NB4 (cell line): Measurements from ENCODE around the gene PRIMPOL.

Experiments
- DNase-seq: peaks from one replicate; pipeline ENCODE4 v3.0.0; 2010; ENCODE audit warnings: low read depth
- H3K4me3 ChIP-seq: one replicate; pipeline ENCODE4 v1.5.1; 2011; ENCODE audit warnings: mild to moderate bottlenecking, low read depth, low read length, moderate library complexity
- MYC ChIP-seq: IDR thresholded peaks from 2 replicates; pipeline ENCODE4 v1.6.1; 2011; ENCODE audit warnings: low read depth, low read length
- POLR2A ChIP-seq: IDR thresholded peaks from 2 replicates; pipeline ENCODE4 v1.6.1; 2011; ENCODE audit warnings: mild to moderate bottlenecking; ENCODE audit not compliant: insufficient read length; ENCODE audit errors: extremely low read depth
- TF ChIP-seq, protein P1 (sequence below): IDR thresholded peaks from 2 replicates; pipeline ENCODE4 v1.6.1; 2011; ENCODE audit warnings: low read depth, low read length
- TF ChIP-seq, protein P2 (sequence below): IDR thresholded peaks from one replicate; pipeline ENCODE4 v1.5.1; 2012; ENCODE audit warnings: low read depth, low read length

PRIMPOL gene

DNA sequence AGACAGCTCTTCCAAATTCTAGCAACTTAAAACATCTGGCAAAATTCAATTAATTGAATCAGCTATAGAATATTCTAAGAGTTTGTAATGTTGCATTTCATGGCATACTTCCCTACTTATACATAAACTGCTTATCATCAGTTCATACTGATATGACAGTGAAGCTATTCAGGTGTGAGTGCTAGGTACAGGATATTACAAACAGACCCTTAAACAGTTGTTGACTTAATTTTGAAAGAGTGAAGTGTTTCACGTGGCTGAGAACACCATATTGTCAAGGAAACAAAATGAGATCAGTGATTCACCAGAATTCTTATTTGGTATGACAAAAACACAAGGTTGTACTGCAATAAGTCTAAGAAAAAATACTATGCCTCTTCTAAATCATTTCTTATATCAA, 56.9 kb downstream of the PRIMPOL start:
- DNase-seq: no peak
- no peak overlapping the region for H3K4me3 ChIP-seq
- TF ChIP-seq, protein P1, sequence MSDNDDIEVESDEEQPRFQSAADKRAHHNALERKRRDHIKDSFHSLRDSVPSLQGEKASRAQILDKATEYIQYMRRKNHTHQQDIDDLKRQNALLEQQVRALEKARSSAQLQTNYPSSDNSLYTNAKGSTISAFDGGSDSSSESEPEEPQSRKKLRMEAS: no peak
- TF ChIP-seq, protein P2, sequence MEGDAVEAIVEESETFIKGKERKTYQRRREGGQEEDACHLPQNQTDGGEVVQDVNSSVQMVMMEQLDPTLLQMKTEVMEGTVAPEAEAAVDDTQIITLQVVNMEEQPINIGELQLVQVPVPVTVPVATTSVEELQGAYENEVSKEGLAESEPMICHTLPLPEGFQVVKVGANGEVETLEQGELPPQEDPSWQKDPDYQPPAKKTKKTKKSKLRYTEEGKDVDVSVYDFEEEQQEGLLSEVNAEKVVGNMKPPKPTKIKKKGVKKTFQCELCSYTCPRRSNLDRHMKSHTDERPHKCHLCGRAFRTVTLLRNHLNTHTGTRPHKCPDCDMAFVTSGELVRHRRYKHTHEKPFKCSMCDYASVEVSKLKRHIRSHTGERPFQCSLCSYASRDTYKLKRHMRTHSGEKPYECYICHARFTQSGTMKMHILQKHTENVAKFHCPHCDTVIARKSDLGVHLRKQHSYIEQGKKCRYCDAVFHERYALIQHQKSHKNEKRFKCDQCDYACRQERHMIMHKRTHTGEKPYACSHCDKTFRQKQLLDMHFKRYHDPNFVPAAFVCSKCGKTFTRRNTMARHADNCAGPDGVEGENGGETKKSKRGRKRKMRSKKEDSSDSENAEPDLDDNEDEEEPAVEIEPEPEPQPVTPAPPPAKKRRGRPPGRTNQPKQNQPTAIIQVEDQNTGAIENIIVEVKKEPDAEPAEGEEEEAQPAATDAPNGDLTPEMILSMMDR: no peak
- no peak for TF ChIP-seq MYC
- TF ChIP-seq POLR2A: no peak

DNA sequence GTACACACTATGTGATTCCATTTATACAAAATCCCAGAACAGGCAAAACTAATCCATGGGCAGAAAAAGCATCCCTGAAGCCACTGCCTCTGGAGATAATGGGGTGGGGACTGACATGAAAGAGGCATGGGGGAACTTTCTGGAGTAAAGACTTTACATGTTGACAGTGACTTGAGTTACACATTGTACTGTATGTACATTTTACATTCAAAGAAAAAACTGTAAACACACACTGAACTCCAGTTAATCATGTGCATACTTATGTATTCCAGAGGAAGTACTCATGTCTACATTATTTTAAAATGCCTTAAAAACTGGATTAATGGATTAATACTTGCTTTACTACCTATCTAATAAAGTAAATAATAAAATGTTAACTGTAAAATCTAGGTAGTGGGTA, 62.8 kb downstream of the PRIMPOL start:
- no peak for DNase-seq
- TF ChIP-seq MYC (no peak), POLR2A (no peak)
- TF ChIP-seq, protein P1: no peak
- TF ChIP-seq, protein P2: no peak
- no peak overlapping the region for H3K4me3 ChIP-seq

DNA sequence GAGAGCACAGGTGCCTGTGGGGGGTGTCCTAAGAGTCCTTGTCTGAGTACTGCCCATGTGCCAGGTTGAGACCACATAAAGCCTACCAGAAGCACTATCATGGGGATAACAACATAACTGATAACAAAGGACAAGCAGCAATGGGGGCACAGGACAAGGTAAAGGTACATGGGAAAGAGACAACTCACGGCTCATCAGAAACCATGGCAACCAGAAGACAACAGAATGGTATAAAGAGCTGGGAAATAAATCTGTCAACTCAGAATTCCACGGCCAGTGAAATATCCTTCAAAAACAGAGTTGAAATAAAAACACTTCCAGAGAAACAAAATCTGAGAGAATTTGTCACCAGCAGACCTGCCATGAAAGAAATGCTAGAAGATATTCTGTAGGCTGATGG, 64.3 kb downstream of the PRIMPOL start:
- H3K4me3 ChIP-seq: no peak overlapping the region
- no peak for DNase-seq
- TF ChIP-seq MYC: no peak
- TF ChIP-seq, protein P1: no peak
- TF ChIP-seq, protein P2: no peak
- no peak for TF ChIP-seq POLR2A

DNA sequence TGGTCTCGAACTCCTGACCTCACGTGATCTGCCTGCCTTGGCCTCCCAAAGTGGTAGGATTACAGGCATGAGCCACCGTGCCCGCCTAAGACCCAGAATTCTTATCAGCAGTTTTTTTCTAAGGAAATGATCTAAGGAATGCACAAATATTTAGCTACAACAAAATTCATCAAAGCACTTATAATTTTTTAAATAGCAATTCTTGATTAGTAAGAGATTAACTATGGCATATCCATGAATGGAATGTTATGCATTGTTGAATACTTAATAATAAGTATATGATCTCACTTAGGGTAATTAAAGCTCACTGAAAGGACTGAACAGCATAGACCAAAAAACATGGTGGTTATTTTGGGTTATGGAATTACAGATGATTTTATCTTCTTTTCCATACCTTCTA, 66.0 kb downstream of the PRIMPOL start:
- TF ChIP-seq, protein P1: no peak
- TF ChIP-seq MYC (no peak), POLR2A (no peak)
- TF ChIP-seq, protein P2: no peak
- DNase-seq: no peak
- H3K4me3 ChIP-seq: no peak overlapping the region

DNA sequence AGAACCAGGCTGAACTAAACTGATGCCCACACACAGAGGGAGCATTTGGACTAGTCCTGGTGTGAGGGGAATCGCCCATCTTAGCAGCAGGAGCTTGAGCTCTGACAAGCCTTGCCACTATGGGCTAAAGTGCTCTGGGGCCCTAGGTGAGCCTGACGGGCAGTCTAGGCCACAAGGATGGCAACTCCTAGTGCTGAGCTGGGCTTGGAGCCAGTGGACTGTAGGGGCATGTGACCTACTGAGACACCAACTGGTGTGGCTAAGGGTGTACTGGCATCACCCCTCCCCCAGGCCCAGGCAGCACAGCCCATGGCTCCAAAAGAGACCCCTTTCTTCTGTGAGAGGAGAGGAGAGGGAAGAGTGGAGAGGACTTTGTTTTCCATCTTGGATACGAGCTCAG, 69.9 kb downstream of the PRIMPOL start:
- no peak for TF ChIP-seq MYC
- TF ChIP-seq, protein P2: no peak
- TF ChIP-seq, protein P1: no peak
- TF ChIP-seq POLR2A: no peak
- H3K4me3 ChIP-seq: no peak overlapping the region
- no peak for DNase-seq

DNA sequence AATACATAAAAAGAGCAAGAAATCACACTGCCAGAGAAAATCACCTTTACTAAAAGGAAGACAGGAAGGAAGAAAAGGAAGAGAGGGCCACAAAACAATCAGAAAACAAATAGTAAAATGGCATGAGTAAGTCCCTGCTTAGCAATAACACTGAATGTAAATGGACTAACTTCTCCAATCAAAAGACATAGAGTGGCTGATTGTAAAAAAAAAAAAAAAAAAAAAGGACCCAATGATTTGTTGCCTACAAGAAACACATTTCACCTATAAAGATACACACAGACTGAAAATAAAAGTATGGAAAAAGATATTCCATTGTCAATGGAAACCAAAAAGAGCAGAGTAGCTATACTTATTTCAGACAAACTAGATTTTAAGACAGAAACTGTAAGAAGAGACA, 71.7 kb downstream of the PRIMPOL start:
- no peak overlapping the region for H3K4me3 ChIP-seq
- no peak for DNase-seq
- no peak for TF ChIP-seq MYC
- TF ChIP-seq, protein P2: no peak
- TF ChIP-seq, protein P1: no peak
- TF ChIP-seq POLR2A: no peak
